BJ (cell line): ENCODE data around the gene CCDC146. TPM values are rescaled to one million over a fixed set of nuclear protein-coding genes. Genes with fewer than 3 reads are reported as not detected.

Experiments used
- CTCF ChIA-PET: fragments of 350-600 bp; formaldehyde crosslinking; extraction: SDS; loops from one replicate; lab custom pipeline; 2021; ENCODE audit warnings: antibody characterized with exemption, inconsistent platforms; lab: Yijun Ruan, JAX
- POLR2A ChIA-PET: fragments of 300-600 bp; sonication (Branson Sonifier 250); formaldehyde crosslinking; extraction: SDS; loops from one replicate; lab custom pipeline; 2021; ENCODE audit warnings: antibody characterized with exemption; lab: Charles Lee
- DNase-seq: peaks from one replicate; pipeline ENCODE4 v3.0.0-alpha.2; 2011; ENCODE audit warnings: low read depth
- H3K27me3 ChIP-seq: 2 replicates; pipeline ENCODE4 v1.6.0; 2011; ENCODE audit warnings: low read length; ENCODE audit not compliant: control insufficient read depth, insufficient read depth
- H3K36me3 ChIP-seq: 2 replicates; pipeline ENCODE4 v1.5.1; 2011; ENCODE audit warnings: low read length; ENCODE audit not compliant: control insufficient read depth, insufficient read depth
- H3K4me3 ChIP-seq: 2 replicates; pipeline ENCODE4 v1.5.1; 2011; ENCODE audit warnings: low read depth, mild to moderate bottlenecking, control low read depth, low read length
- polyA plus RNA-seq: library from polyadenylated mRNA; depleted of rRNA; stranded (reverse); fragments of >200 nt; gene quantifications from 2 replicates; pipeline ENCODE4 v1.2.3, GENCODE V29; 2011
- TF ChIP-seq, protein P1 (sequence below): IDR thresholded peaks from 2 replicates; pipeline ENCODE4 v1.5.1; 2011; ENCODE audit warnings: low read depth, mild to moderate bottlenecking, control low read depth, inconsistent platforms, low read length, moderate library complexity; ENCODE audit not compliant: insufficient read depth

Gene CCDC146
- polyA plus RNA-seq, 1 experiment = 1.3 TPM

GRCh38 chr7:77181015-77181595 lies 58.7 kb downstream of the CCDC146 start:
- POLR2A ChIA-PET = no interaction called here
- TF ChIP-seq, protein P1, sequence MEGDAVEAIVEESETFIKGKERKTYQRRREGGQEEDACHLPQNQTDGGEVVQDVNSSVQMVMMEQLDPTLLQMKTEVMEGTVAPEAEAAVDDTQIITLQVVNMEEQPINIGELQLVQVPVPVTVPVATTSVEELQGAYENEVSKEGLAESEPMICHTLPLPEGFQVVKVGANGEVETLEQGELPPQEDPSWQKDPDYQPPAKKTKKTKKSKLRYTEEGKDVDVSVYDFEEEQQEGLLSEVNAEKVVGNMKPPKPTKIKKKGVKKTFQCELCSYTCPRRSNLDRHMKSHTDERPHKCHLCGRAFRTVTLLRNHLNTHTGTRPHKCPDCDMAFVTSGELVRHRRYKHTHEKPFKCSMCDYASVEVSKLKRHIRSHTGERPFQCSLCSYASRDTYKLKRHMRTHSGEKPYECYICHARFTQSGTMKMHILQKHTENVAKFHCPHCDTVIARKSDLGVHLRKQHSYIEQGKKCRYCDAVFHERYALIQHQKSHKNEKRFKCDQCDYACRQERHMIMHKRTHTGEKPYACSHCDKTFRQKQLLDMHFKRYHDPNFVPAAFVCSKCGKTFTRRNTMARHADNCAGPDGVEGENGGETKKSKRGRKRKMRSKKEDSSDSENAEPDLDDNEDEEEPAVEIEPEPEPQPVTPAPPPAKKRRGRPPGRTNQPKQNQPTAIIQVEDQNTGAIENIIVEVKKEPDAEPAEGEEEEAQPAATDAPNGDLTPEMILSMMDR = no peak
- Histone ChIP-seq H3K36me3 (no peaks in the 10 kb centered on the region), H3K4me3 (no peak overlapping the region), H3K27me3 (no peaks in the 10 kb centered on the region)
- DNase-seq = no peak
- CTCF ChIA-PET = no interaction called here

DNA sequence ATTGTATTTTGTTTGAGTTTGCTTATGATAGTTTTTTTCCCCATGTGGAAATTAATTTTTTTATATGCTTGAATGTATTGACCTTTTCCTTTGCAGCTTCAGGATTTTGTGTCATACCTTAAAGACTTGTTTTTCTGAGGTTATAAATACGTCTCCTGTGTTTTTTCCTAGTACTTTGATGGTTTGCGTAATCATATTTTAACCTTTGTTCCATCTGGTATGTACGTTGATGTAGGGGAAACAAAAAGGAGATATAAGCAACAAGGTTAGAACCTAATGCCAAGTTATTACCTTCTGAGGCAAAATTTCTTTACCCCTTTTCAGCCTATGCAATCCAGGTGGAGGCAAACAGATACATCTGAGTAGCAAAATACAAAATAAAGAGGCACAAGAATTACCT lies 59.3 kb downstream of the CCDC146 start:
- POLR2A ChIA-PET = no interaction called here
- Histone ChIP-seq H3K4me3 (no peak overlapping the region), H3K27me3 (no peaks in the 10 kb centered on the region), H3K36me3 (no peaks in the 10 kb centered on the region)
- TF ChIP-seq, protein P1 = no peak
- CTCF ChIA-PET = no interaction called here
- DNase-seq = no peak

DNA sequence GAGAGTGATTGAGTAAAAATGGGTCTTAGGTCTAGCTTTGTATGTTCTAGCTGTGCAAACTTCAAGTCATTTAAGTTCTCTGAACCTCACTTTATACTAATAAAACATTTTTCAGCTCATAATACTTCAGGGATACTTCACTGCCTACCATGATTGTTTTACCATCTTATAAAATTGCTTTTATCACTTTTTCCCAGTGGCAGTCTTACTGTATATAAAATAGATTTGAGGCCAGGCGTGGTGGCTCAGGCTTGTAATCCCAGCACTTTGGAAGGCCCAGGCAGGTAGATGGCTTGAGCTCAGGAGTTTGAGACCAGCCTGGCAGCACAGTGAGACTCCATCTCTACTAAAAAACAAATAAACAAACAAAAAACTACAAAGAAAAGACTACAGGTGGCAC lies 59.8 kb downstream of the CCDC146 start:
- no peak overlapping the region for H3K4me3 ChIP-seq
- CTCF ChIA-PET = no interaction called here
- no peaks in the 10 kb centered on the region for H3K36me3 ChIP-seq
- DNase-seq = no peak
- TF ChIP-seq, protein P1 = no peak
- POLR2A ChIA-PET = no interaction called here
- no peaks in the 10 kb centered on the region for H3K27me3 ChIP-seq

GRCh38 chr7:77184463-77184862 lies 62.0 kb downstream of the CCDC146 start:
- no peaks in the 10 kb centered on the region for H3K36me3 ChIP-seq
- CTCF ChIA-PET = no interaction called here
- H3K4me3 ChIP-seq = no peak overlapping the region
- DNase-seq = no peak
- POLR2A ChIA-PET = no interaction called here
- TF ChIP-seq, protein P1 = no peak
- no peaks in the 10 kb centered on the region for H3K27me3 ChIP-seq

- Histone ChIP-seq H3K4me3 (no peak overlapping the region), H3K36me3 (no peaks in the 10 kb centered on the region), H3K27me3 (no peaks in the 10 kb centered on the region)
- DNase-seq = peak; percentile 9
- ChIA-PET CTCF (no interaction called here), POLR2A (no interaction called here)
- TF ChIP-seq, protein P1 = no peak
These were observed 62.6 kb downstream of the CCDC146 start for GRCh38 chr7:77184990-77185389.
